IPS-15b (cell line): ENCODE data around the gene TMC7.
"Not testable (repeated sequence)": the region's sequence is repeated elsewhere in the genome, so short reads cannot be mapped to it uniquely, and the experiment has no call there.

Source experiments
- H3K27me3 ChIP-seq: one replicate; pipeline ENCODE4 v1.6.1; 2013; ENCODE audit warnings: low read length; ENCODE audit not compliant: control insufficient read depth, insufficient read depth
- H3K36me3 ChIP-seq: one replicate; pipeline ENCODE4 v1.6.1; 2013; ENCODE audit warnings: low read length; ENCODE audit not compliant: control insufficient read depth, insufficient read depth
- H3K4me1 ChIP-seq: one replicate; pipeline ENCODE4 v1.6.1; 2013; ENCODE audit warnings: mild to moderate bottlenecking, low read length; ENCODE audit not compliant: control insufficient read depth, insufficient read depth
- H3K4me3 ChIP-seq: one replicate; pipeline ENCODE4 v1.5.1; 2013; ENCODE audit warnings: low read depth, low read length
- H3K9ac ChIP-seq: one replicate; pipeline ENCODE4 v1.6.1; 2013; ENCODE audit warnings: low read depth, mild to moderate bottlenecking, low read length
- H3K9me3 ChIP-seq: one replicate; pipeline ENCODE4 v1.6.1; 2013; ENCODE audit warnings: mild to moderate bottlenecking, low read length; ENCODE audit not compliant: control insufficient read depth, insufficient read depth

Gene TMC7

GRCh38 chr16:18955874-18956580 lies 27.7 kb upstream of the TMC7 start:
- not testable (repeated sequence) for H3K9me3 ChIP-seq, H3K36me3 ChIP-seq, H3K4me3 ChIP-seq, H3K4me1 ChIP-seq, H3K9ac ChIP-seq, H3K27me3 ChIP-seq

- H3K9me3 ChIP-seq, H3K9ac ChIP-seq, H3K4me1 ChIP-seq, H3K27me3 ChIP-seq, H3K36me3 ChIP-seq, H3K4me3 ChIP-seq: not testable (repeated sequence)
These were observed 27.0 kb upstream of the TMC7 start for GRCh38 chr16:18956658-18957241.

GRCh38 chr16:18958621-18959029 lies 25.1 kb upstream of the TMC7 start:
- Histone ChIP-seq H3K4me3 (no peak overlapping the region), H3K9ac (no peak overlapping the region), H3K4me1 (peaks cover 5% of the 10 kb centered on the region), H3K27me3 (no peaks in the 10 kb centered on the region), H3K9me3 (no peaks in the 10 kb centered on the region), H3K36me3 (no peaks in the 10 kb centered on the region)

GRCh38 chr16:18959031-18959505 lies 24.7 kb upstream of the TMC7 start:
- Histone ChIP-seq H3K36me3 (no peaks in the 10 kb centered on the region), H3K4me1 (peaks cover 5% of the 10 kb centered on the region), H3K4me3 (no peak overlapping the region), H3K9ac (no peak overlapping the region), H3K9me3 (no peaks in the 10 kb centered on the region), H3K27me3 (no peaks in the 10 kb centered on the region)

GRCh38 chr16:18965555-18965954 lies 18.2 kb upstream of the TMC7 start:
- no peak overlapping the region for H3K4me3 ChIP-seq
- peaks cover 4% of the 10 kb centered on the region for H3K4me1 ChIP-seq
- no peaks in the 10 kb centered on the region for H3K36me3 ChIP-seq
- H3K9ac ChIP-seq, result no peak overlapping the region
- no peaks in the 10 kb centered on the region for H3K27me3 ChIP-seq
- H3K9me3 ChIP-seq, result no peaks in the 10 kb centered on the region

- no peaks in the 10 kb centered on the region for H3K36me3 ChIP-seq
- no peaks in the 10 kb centered on the region for H3K9me3 ChIP-seq
- H3K9ac ChIP-seq, result no peak overlapping the region
- peaks cover 4% of the 10 kb centered on the region for H3K4me1 ChIP-seq
- H3K4me3 ChIP-seq, result no peak overlapping the region
- no peaks in the 10 kb centered on the region for H3K27me3 ChIP-seq
These were observed 16.9 kb upstream of the TMC7 start for GRCh38 chr16:18966791-18967190.

GRCh38 chr16:18969050-18969854 lies 14.5 kb upstream of the TMC7 start:
- Histone ChIP-seq H3K4me3 (peak overlapping the region; percentile 30), H3K36me3 (no peaks in the 10 kb centered on the region), H3K27me3 (no peaks in the 10 kb centered on the region), H3K4me1 (peaks cover 4% of the 10 kb centered on the region), H3K9ac (no peak overlapping the region), H3K9me3 (no peaks in the 10 kb centered on the region)

GRCh38 chr16:18969855-18970240 lies 13.9 kb upstream of the TMC7 start:
- Histone ChIP-seq H3K36me3 (no peaks in the 10 kb centered on the region), H3K9ac (no peak overlapping the region)

GRCh38 chr16:18975109-18975508 lies 8.6 kb upstream of the TMC7 start:
- H3K9ac ChIP-seq, result no peak overlapping the region
- H3K36me3 ChIP-seq, result no peaks in the 10 kb centered on the region
- no peaks in the 10 kb centered on the region for H3K27me3 ChIP-seq
- no peaks in the 10 kb centered on the region for H3K4me1 ChIP-seq
- no peaks in the 10 kb centered on the region for H3K9me3 ChIP-seq
- no peak overlapping the region for H3K4me3 ChIP-seq

More at GRCh38 chr16:18969855-18970240, 13.9 kb upstream of the TMC7 start:
- no peak overlapping the region for H3K4me3 ChIP-seq
- H3K4me1 ChIP-seq, result peaks cover 4% of the 10 kb centered on the region
- H3K27me3 ChIP-seq, result no peaks in the 10 kb centered on the region
- H3K9me3 ChIP-seq, result no peaks in the 10 kb centered on the region

GRCh38 chr16:18979936-18980335 lies 3.8 kb upstream of the TMC7 start:
- Histone ChIP-seq H3K4me3 (no peak overlapping the region), H3K9ac (no peak overlapping the region), H3K36me3 (no peaks in the 10 kb centered on the region), H3K4me1 (no peaks in the 10 kb centered on the region), H3K9me3 (no peaks in the 10 kb centered on the region), H3K27me3 (no peaks in the 10 kb centered on the region)

GRCh38 chr16:18984435-18985005 lies 786 bp downstream of the TMC7 start:
- Histone ChIP-seq H3K4me1 (no peaks in the 10 kb centered on the region), H3K4me3 (peak overlapping the region; percentile 82), H3K9ac (peak overlapping the region; percentile 73), H3K9me3 (no peaks in the 10 kb centered on the region), H3K27me3 (no peaks in the 10 kb centered on the region), H3K36me3 (no peaks in the 10 kb centered on the region)
